GM18909 (cell line): Measurements from ENCODE around the gene STUB1.
A peak's percentile ranks its signal among the peaks of the same experiment; 100 is the strongest.

Experiments
- ATAC-seq: cut with Tn5 transposase; IDR thresholded peaks from one replicate; pipeline ENCODE4 v1.9.1; 2021; ENCODE audit warnings: mild to moderate bottlenecking; ENCODE audit not compliant: unreplicated experiment, poor library complexity

The STUB1 gene

DNA sequence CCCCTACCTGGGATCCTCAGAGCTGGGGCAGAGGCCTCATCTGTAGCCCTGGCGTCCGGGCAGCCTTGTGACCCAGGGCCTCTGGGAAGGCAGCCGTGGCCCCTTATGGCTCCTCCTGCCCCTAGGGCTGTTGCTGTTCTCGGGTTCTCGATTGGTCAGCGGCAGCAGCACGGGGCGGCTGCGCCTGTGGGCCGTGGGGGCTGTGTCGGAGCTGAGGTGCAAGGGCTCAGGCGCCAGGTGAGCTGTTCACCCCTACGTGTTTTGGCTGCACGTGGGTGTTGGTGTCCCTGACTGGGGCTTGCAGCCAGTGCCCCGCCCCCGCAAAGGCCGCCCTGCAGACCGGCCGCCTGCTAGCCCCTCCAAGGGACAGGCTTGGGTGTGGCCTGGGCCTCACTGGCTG is 18.1 kb upstream of the STUB1 start:
- ATAC-seq, result no peak

DNA sequence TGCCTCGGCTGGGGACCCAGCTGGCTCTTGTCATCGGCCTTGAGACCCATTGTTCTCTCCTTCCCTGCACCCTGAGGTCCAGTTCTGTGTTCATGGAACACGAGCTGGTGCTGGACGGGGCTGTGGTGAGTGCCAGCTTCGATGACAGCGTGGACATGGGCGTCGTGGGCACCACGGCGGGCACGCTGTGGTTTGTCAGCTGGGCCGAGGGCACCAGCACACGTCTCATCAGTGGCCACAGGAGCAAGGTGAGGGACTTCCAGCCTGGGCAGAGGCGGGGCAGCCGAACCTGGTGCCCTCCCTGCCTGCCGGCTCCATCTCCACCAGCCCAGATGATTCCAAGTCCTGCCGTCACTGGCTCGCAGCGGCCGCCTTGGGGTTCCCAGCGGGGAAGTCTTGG is 17.6 kb upstream of the STUB1 start:
- no peak for ATAC-seq

DNA sequence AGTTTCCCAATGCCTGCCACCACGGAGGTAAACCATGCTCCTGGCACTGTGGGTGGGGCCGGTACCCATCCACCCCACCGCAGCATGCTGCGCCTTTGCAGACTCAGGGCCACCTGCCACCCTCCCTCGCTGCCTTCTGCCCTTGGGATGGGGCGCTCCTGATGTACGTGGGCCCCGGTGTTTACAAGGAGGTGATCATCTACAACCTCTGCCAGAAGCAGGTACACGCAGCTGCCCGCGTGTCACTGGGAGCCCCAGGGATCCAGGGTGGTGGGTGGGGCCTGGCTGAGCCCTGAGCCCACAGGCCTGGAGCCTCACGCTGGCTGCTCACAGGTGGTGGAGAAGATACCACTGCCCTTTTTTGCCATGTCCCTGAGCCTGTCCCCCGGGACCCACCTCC is 13.6 kb upstream of the STUB1 start:
- ATAC-seq, result no peak

DNA sequence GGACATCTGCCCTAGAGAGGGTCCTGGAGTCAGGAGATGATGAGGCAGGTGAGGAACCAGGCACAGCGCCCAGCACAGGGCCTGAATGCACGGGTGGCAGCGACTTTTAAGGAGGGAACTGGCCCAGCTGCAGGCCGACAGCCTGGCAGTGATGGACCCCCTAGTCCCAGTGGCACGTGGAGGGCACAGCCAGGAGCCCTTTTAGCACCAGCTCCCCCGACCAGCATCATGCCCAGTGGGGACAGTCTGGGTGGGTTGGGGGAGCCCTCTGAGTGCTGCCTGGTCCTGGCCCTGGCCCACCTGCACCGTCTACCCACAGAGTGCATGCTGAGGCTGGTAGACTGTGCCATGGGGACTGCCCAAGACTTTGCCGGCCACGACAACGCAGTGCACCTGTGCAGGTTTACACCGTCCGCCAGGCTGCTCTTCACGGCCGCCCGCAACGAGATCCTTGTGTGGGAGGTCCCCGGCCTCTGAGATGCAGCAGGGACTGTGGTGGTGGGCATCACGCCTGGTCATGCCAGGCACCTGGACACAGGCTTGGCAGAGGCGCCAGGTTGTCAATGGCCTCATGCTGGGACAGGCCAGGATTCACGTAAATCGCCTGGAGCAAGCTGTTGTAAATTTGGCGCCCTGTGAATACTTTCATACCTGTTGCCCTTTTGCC is 13.0 kb upstream of the STUB1 start:
- ATAC-seq, result no peak

DNA sequence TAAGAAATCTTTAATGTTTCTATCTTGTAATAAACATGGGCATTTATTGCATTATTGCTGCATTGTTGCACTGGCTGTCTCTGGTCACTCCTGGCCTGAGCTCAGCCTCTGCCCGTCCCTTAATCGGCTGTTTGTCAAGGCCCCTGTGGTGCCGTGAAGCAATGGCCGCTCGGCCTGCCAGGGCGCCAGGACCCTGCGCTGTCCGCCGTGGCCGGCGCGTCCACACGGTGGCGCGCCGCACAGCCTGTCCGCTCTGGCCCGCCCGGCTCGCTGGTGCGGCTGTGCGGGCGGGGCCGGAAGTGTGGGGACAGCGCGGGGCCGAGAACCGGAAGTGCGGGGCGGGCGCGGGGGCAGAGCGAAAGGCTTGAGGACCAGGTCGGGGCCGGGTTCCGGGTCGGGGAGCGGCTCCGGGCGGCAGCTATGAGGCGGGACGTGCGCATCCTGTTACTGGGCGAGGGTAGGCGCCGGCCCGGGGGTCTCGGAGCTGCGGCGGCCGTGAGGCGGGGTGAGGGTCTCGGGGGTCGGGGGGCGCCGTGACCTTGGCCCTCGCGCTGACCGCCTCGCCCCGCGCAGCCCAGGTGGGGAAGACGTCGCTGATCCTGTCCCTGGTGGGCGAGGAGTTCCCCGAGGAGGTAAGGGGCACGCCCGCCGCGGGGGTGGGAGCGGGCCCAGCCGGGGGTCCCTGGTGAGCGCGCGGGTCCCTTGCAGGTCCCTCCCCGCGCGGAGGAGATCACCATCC is 12.3 kb upstream of the STUB1 start, which contains the start of gene RHOT2:
Gene RHOT2 (plus strand): TSS at position 353 of the 739 bp plus-strand sequence. CDS start 68 bp downstream, at position 421.
- peak; percentile 83 for ATAC-seq

DNA sequence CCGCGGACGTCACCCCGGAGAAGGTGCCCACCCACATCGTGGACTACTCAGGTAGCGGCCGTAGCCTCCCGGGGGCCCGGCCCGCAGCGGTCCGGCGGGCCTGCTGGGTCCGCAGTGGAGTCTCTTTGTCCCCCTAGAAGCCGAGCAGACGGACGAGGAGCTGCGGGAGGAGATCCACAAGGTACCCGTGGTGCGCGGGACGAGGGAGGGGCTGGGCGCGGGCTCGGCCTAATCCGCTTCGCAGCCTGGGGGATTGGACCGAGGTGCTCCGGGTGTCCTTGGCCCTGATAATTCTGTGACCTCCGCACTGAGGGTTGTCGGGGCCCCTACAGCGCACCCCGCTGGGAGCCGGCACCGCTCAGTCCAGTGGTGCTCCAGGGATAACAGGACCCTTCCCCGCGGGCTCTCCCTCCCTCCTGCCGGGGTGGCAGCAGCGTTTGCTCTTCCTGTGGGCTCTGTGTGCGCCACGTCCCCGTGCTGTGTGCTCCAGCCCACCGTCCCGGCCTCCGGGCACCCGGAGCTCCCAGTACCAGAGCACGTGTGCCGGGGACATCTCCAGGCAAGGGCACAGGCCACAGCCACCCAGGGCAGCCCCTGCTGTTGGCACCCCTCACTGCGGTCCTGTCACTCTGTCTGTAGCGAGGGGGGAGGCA is 11.6 kb upstream of the STUB1 start:
- no peak for ATAC-seq

DNA sequence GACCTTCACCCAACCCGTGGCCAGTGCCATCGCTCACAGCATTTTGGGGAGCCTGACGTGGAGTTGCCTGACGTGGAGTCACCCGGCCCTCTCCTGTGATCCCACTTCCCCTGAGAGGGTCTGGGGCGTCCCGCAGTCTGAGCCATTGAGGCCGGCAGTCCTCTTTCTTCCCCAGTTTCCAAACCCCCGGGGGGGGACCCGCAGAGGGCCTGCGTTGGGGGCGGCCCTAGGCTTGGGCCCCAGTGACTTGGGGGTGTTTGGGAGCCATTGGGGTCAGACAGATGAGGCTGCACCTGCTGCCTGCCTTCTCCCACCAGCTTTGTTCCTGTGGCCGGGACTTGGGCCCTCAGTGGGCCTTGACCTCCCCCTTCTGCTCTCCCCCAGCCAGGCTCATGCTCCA is 10.5 kb upstream of the STUB1 start:
- ATAC-seq, result no peak

DNA sequence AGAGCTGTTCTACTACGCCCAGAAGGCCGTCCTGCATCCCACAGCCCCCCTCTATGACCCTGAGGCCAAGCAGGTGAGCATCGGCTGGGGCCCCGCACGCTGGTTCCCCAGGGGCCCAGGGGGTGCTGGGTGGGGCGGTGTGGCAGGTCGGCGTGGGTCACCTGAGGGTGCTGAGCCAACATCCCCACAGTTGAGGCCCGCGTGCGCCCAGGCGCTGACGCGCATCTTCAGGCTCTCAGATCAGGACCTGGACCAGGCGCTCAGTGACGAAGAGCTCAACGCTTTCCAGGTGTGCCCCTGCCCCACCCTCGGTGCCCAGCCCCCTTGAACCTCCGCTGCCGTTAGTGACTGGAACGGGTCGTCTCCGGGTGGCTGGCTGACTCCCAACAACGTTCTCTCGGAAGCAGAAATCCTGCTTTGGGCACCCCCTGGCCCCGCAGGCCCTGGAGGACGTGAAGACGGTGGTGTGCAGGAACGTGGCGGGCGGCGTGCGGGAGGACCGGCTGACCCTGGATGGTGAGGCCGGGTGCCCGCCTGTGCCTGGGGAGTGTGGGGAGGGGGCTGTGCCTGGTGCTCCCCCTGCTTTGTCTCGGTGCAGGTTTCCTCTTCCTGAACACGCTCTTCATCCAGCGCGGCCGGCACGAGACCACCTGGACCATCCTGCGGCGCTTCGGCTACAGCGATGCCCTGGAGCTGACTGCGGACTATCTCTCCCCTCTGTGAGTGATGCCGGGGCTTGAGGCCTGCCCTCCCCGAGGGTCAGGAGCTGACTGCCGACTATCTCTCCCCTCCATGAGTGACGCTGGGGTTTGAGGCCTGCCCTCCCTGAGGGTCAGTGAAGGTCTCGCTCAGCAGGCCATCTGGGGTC is 9.5 kb upstream of the STUB1 start:
- ATAC-seq, result no peak

DNA sequence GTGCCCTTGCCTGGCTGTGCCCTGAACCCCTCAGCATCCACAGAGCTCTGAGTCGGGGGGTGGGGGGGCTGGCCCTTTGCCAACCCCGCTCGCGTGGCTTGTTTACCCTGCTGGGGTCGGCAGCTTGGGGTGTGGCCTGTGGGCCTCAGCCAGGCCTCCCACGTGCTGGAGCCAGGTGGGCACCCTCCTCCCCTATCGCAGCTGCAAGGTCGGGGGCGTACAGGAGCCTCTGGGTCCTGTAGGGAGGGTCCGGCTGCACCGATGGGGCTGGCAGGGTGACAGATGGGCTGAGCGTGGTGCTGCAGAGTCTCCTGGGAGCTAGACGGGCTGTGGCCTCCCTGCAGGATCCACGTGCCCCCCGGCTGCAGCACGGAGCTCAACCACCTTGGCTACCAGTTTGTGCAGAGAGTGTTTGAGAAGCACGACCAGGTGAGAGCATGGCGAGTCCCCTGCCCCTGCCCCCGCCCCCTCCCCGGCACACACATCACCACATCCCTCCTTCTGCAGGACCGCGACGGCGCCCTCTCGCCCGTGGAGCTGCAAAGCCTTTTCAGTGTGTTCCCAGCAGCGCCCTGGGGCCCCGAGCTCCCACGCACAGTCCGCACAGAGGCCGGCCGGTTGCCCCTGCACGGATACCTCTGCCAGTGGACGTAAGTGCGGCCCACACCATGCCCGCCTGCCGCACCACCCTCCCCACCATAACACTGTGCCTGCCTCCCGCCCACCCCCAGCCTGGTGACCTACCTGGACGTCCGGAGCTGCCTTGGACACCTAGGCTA is 8.7 kb upstream of the STUB1 start:
- no peak for ATAC-seq

DNA sequence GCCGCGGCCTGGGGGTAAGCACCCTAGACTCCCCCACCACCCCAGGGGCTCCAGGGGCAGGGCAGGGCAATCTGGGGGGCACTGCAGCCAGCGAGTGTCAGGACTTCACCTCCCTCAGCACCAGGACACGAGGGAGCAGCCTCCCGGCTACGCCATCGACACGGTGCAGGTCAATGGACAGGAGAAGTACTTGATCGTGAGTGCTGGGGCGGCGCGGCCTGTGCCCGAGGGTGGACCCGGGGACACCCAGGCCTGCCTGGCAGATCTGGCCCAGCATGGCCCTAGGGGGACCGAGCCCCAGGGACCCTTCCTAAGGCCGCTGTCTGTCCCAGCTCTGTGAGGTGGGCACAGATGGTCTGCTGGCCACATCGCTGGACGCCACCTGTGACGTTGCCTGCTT is 7.8 kb upstream of the STUB1 start:
- no peak for ATAC-seq

DNA sequence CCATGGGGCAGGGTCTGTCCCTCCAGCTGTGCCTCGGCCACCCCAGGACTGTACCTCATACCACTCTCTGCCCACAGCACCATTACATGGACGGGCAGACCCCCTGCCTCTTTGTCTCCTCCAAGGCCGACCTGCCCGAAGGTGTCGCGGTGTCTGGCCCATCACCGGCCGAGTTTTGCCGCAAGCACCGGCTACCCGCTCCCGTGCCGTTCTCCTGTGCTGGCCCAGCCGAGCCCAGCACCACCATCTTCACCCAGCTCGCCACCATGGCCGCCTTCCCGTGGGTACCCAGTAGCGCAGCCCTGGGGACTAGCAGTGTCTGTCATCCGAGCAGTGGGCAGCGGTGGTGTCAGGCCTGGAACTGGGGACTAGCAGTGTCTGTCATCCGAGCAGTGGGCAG is 7.4 kb upstream of the STUB1 start:
- ATAC-seq, result no peak

DNA sequence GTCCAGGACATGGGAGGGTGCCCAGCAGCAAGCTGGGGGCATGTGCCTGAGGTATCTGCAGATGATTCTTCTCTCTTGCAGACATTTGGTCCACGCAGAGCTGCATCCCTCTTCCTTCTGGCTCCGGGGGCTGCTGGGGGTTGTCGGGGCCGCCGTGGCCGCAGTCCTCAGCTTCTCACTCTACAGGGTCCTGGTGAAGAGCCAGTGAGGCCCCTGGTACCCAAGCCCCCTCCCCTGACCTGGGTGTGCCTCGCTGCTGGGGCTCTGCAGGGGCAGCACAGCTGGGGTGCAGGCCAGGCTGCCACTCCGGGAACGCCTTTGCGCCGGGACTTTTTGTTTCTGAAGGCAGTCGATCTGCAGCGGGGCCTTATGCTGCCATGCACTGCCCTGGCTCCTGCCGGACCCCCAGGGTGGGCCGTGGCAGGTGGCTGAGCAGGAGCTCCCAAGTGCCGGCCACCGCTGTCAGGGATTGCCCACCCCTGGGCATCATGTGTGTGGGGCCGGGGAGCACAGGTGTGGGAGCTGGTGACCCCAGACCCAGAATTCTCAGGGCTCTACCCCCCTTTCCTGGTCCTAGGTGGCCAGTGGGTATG is 6.7 kb upstream of the STUB1 start:
- no peak for ATAC-seq

DNA sequence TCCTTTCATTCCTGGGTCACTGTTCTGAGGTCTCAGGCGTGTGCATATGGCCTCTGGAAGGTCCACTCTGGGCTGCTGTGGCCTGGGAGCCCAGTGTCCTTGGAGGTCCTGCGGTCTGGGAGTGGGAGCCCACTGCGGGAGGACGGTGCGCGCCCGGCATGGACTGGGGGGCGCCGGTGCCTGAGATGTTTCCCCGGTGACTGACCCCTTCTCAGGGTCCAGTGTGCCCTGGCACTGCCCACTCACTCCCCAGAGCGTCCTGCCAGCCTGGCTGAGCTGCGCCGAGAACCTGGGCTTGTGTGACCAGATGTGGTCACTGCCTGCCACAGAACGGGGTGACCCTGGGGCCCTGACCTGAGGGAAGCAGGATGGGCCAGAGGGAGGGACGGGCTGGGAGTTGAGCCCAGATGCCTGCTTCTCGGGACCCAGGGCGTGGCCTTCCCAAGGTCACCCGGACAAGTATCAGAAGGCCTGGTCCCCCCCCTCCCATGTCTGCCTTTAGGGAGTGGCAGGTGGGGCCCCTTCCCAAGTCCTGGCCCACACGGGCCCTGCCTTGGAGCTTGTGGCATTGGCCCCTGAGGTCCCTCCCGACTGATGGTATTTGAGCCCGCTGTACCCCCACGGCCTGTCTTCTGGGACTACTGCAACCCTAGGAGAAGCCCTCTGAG is 5.9 kb upstream of the STUB1 start:
- ATAC-seq, result no peak

DNA sequence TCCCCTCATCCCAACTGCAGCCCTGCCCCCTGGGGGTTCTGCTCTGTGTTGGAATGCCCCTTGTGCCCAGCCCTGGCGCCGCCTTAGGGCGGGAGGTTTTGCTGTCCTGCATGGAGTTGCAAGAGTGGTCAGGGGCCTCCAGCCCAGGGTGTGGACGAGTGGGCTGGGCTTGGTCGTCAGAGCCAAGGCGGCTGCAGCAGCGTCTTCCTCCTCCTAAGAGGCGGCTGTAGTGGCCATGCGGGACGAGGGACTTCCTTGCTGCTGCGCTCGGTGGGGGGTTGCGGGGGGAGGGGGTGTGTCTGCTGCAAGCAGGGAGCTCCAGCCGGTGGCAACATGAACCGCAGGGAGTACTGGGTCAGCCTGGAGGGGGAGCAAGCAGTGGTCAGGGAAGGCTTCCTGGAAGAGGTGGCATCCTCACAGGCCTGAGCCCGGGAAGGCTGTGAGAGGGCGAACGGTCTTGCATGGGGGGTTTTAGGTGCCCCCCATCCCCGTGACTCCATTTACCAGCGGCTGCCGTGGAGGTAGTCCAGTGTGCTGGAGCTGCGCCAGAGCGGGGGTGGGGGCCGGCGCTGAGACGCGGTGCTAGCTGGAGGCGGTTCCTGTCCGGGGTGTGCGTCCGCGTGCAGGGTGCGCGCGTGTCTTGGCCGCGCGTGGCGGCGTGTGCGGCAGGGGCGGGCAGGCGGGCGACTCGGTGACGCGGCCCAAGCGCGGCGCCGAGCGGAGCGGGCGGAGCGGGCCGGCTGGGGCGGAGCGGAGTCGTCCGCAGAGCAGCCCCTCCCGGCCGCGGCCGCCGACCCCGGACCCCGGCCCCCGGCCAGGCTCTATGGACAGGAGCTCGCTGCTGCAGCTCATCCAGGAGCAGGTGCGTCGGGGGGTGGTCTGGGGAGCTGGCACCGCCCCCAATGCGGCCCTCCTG is 5.0 kb upstream of the STUB1 start, which contains the start of gene RHBDL1:
Gene RHBDL1 (plus strand): TSS at position 704 of the 916 bp plus-strand sequence. CDS start 120 bp downstream, at position 824.
- ATAC-seq, result no peak

DNA sequence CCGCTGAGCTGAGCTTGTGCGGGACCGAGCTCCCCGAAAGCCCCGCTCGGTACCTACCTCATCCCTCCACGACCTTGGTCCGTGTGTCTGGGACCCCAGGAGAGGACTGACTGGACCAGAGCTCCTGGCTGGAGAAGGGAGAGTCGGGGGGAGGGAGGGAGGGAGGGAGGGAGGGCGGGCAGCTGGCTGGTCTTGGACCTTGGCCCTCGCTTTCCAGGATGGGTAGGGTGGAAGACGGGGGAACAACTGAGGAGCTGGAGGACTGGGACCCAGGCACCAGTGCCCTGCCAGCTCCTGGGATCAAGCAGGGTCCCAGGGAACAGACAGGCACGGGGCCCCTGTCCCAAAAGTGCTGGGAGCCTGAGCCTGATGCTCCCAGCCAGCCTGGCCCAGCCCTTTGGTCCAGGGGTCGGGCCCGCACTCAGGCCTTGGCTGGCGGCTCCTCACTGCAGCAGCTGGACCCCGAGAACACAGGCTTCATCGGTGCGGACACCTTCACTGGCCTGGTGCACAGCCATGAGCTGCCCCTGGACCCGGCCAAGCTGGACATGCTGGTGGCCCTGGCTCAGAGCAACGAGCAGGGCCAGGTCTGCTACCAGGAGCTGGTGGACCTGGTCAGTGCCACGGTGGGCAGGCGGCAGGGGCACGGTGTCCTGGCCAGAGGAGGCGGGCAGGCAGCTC is 4.2 kb upstream of the STUB1 start:
- ATAC-seq, result no peak

DNA sequence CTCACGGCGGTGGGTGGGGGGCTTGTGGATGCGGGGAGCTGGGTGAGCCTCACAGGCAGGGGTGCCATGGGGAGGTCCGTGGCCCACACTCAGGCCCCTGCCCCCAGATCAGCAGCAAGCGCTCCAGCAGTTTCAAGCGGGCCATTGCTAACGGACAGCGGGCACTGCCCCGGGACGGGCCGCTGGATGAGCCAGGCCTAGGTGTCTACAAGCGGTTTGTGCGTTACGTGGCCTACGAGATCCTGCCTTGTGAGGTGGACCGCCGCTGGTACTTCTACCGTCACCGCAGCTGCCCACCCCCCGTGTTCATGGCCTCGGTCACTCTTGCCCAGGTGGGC is 3.7 kb upstream of the STUB1 start:
- no peak for ATAC-seq

DNA sequence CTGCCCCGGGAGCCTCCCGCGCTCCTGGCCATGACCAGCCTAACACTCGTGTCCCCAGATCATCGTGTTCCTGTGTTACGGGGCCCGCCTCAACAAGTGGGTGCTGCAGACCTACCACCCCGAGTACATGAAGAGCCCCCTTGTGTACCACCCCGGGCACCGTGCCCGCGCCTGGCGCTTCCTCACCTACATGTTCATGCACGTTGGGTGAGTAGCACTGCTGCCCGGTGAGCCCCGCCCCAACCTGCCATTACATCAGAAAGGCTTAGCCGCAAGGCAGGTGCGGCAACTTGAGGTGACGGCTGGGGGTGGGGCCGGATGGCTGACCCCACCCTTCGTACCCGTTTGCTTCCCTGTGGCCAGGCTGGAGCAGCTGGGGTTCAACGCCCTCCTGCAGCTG is 3.3 kb upstream of the STUB1 start:
- no peak for ATAC-seq
